Activated CD4-positive, alpha-beta T cell treated with anti-CD3 and anti-CD28 coated beads, Interleukin-2, amount 10 ng/mL, durations not matched to agents 7 days and 5 days (primary cell): ENCODE measurements around the gene SLC8A1. TPM values are rescaled to one million over a fixed set of nuclear protein-coding genes. Genes with fewer than 3 reads are reported as not detected.

Source experiments
- CTCF ChIA-PET: fragments of 350-600 bp; sonication (Branson Sonifier 250); formaldehyde crosslinking; loops from one replicate; lab custom pipeline; 2021; ENCODE audit warnings: antibody characterized with exemption; lab: Charles Lee
- POLR2A ChIA-PET: fragments of 350-600 bp; sonication (Branson Sonifier 250); formaldehyde crosslinking; loops from one replicate; lab custom pipeline; 2021; ENCODE audit warnings: antibody characterized with exemption; lab: Charles Lee
- DNase-seq: peaks from one replicate; pipeline ENCODE4 v3.0.0-alpha.2; 2020
- H3K27ac Mint-ChIP-seq: one replicate; pipeline ENCODE4 v1.8.0; 2021; ENCODE audit warnings: mild to moderate bottlenecking, moderate library complexity, mixed read lengths
- H3K27me3 Mint-ChIP-seq: one replicate; pipeline ENCODE4 v1.8.0; 2021; ENCODE audit warnings: mixed read lengths
- H3K36me3 Mint-ChIP-seq: one replicate; pipeline ENCODE4 v1.8.0; 2021; ENCODE audit warnings: low read depth, mixed read lengths
- H3K4me1 Mint-ChIP-seq: one replicate; pipeline ENCODE4 v1.8.0; 2021; ENCODE audit warnings: mixed read lengths
- H3K4me3 Mint-ChIP-seq: one replicate; pipeline ENCODE4 v1.8.0; 2021; ENCODE audit warnings: mild to moderate bottlenecking, moderate library complexity, mixed read lengths
- H3K9me3 Mint-ChIP-seq: one replicate; pipeline ENCODE4 v1.8.0; 2021; ENCODE audit warnings: mixed read lengths
- total RNA-seq, 2 experiments: library from RNA; stranded (reverse); gene quantifications; one replicate each; pipeline ENCODE4 v1.2.3, GENCODE V29; 2021

SLC8A1 gene
- total RNA-seq, 2 experiments from 2014 or later = 0.50 to 0.56 TPM

DNA sequence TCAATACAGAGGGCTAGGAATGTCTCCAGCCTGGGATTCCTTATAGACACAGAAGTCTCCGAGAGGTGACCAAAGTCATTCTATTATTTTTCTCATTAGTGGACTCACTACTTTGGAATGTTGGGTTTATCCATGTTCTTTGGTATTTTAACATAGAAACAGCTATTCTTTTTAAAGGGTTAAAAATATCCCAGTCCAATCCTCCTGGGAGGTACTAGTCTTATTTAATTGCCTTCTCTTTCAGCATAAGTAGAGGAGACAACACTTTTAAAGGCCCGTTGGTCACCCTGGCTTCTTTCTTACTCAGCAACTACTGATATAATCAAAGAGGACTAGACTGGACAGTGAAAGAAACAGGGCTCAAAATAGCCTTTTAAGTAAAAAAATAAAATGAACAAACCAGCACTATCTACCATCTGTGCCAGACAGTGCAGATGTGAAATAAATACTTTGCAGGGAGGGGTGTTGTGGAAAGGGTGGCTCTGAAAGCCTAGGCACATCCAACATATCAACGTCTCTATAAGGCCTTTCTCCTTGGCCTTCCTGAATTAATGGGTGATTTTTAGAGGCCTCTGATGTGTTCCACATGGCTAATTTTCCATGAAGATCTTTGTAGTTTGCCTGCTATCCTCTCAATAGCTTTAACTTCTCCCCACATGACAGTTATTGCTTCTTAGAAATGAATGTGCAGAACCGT is 338.5 kb downstream of the SLC8A1 start:
- POLR2A ChIA-PET = no interaction called here

DNA sequence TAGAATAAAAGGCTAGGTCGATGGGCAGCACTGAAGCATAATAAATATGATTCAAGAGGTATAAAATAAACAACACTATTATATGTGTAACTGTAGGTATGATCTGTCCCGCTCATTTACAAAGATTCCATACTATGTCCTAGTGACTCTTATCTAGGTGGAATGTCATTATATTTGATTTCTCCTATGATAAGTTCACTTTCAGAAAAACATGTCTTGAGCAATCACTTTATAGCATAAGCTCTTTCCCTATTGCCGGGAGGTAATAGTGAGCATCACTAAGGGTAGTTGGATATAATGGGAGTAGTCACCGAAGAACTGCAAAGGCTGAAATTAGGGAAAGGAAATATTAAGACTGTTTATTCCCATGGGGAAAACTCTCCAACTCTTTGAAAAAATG is 342.5 kb downstream of the SLC8A1 start:
- Mint-ChIP-seq H3K4me3 (no peak overlapping the region), H3K9me3 (peaks cover 2% of the 10 kb centered on the region), H3K27ac (no peak overlapping the region), H3K4me1 (no peaks in the 10 kb centered on the region), H3K36me3 (no peaks in the 10 kb centered on the region), H3K27me3 (no peaks in the 10 kb centered on the region)
- ChIA-PET POLR2A (no interaction called here), CTCF (no interaction called here)
- no peak for DNase-seq

More for the DNA sequence above, 338.5 kb downstream of the SLC8A1 start:
- no peak overlapping the region for H3K27ac Mint-ChIP-seq
- DNase-seq = no peak
- no peaks in the 10 kb centered on the region for H3K27me3 Mint-ChIP-seq
- CTCF ChIA-PET = interaction anchor here (1.1 kb wide), 1 partner anchor 148 kb away, joined by 3 read pairs; no protein-coding TSS in a partner anchor
- no peak overlapping the region for H3K4me3 Mint-ChIP-seq
- H3K9me3 Mint-ChIP-seq = peaks cover 4% of the 10 kb centered on the region
- H3K36me3 Mint-ChIP-seq = no peaks in the 10 kb centered on the region
- H3K4me1 Mint-ChIP-seq = no peaks in the 10 kb centered on the region

DNA sequence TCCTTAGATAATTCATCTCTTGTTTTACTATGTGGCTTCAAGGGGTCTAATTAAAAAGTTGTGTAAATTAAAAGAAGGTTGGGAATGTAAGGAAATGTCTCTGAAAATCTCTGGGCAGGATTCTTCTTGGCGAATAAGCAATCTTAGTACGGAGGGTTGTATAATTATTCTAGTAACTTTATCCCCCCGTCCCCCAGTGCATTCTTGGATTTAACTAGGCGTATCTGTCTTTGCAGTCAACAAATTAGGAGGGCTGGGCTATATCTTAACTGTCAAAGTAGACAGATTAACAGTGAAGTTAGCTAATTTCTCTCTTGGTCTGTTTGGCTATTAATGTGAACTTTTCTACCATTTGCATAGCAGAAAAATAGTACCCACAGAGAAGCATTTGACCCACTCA is 343.0 kb downstream of the SLC8A1 start:
- Mint-ChIP-seq H3K4me3 (no peak overlapping the region), H3K9me3 (peaks cover 2% of the 10 kb centered on the region), H3K36me3 (no peaks in the 10 kb centered on the region), H3K27ac (no peak overlapping the region), H3K4me1 (no peaks in the 10 kb centered on the region), H3K27me3 (no peaks in the 10 kb centered on the region)
- POLR2A ChIA-PET = no interaction called here
- DNase-seq = no peak
- CTCF ChIA-PET = no interaction called here

DNA sequence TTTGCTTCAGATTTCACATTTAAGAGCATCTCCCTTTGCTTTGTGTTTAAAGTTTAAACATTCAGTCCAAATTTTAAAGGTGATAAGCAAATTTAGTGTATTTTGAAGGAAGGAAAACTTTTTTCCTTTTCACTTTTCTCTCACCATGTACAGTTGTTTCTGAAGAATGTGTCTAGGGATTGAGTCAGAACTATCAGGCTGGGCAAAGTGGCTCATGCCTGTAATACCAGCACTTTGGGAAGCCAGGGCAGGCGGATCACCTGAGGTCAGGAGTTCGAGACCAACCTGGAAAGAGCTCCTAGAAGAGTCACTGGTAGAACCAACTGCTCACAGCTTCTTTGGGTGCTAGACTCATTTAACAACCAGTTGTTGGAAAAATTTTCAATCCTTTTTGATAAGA is 345.8 kb downstream of the SLC8A1 start:
- no peak for DNase-seq
- no peaks in the 10 kb centered on the region for H3K4me1 Mint-ChIP-seq
- ChIA-PET CTCF (no interaction called here), POLR2A (no interaction called here)
- no peaks in the 10 kb centered on the region for H3K36me3 Mint-ChIP-seq
- H3K27me3 Mint-ChIP-seq = no peaks in the 10 kb centered on the region
- H3K27ac Mint-ChIP-seq = no peak overlapping the region
- H3K9me3 Mint-ChIP-seq = peaks cover 2% of the 10 kb centered on the region
- no peak overlapping the region for H3K4me3 Mint-ChIP-seq

DNA sequence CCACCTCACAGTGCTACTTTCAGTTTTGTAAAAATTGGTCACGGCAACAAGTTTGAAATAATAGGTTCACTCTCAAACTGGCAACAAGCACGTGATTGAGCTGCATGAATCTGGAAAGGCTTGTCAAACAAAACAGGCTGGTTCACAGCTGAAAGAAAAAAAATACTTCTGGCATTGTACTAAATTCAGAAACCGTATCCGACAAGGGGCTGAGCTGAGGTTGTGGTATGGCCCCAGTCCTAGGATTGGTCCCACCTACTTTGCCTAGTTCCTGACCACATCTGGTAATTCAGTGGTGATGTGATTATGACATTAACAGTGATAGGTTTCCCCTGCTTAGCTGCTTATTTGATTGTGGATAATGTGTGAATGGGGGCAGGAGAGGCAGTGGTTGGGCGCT is 346.3 kb downstream of the SLC8A1 start:
- no peak overlapping the region for H3K4me3 Mint-ChIP-seq
- no peak overlapping the region for H3K27ac Mint-ChIP-seq
- H3K9me3 Mint-ChIP-seq = peaks cover 2% of the 10 kb centered on the region
- ChIA-PET POLR2A (no interaction called here), CTCF (no interaction called here)
- H3K4me1 Mint-ChIP-seq = no peaks in the 10 kb centered on the region
- no peak for DNase-seq
- H3K27me3 Mint-ChIP-seq = no peaks in the 10 kb centered on the region
- no peaks in the 10 kb centered on the region for H3K36me3 Mint-ChIP-seq

DNA sequence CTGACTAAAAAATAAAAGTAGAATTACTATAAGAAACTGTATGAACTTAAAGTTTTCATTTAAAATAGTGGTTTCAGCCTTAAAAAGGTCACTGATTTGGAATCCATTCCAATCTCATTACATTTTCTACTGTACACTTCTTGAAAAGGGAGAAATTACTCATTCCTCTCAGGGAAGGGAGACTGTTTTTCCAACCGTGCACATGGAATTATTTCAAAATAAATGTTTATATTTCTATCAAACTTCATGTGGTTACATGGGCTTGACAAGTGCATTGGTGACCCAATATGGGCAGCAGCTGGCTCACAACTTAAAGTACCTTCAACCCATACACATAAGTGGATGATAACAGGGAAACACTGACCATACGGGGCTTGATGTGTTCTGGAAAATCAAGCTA is 348.3 kb downstream of the SLC8A1 start:
- Mint-ChIP-seq H3K4me3 (no peak overlapping the region), H3K27ac (no peak overlapping the region), H3K4me1 (no peaks in the 10 kb centered on the region), H3K27me3 (no peaks in the 10 kb centered on the region), H3K9me3 (peaks cover 1% of the 10 kb centered on the region), H3K36me3 (no peaks in the 10 kb centered on the region)
- ChIA-PET CTCF (no interaction called here), POLR2A (no interaction called here)
- no peak for DNase-seq

DNA sequence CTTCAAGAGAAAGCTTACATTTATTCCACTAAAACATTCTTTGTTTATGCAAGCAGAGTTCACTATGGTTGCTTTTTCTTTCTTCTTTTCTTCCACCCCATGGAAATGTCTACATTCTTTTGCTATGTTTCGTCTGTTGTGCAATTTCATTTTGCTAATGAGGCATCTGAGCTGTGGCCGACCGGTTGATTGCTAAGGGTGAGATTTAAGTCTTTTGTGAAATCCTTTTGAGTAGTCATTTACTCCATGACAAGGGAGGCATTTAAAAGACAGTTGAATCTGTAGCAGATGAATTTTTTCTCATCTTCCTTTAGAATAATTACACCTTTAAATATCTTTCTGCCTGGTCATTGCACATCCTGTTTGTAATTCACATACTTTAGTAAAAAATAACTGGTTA is 348.7 kb downstream of the SLC8A1 start:
- no peaks in the 10 kb centered on the region for H3K9me3 Mint-ChIP-seq

DNA sequence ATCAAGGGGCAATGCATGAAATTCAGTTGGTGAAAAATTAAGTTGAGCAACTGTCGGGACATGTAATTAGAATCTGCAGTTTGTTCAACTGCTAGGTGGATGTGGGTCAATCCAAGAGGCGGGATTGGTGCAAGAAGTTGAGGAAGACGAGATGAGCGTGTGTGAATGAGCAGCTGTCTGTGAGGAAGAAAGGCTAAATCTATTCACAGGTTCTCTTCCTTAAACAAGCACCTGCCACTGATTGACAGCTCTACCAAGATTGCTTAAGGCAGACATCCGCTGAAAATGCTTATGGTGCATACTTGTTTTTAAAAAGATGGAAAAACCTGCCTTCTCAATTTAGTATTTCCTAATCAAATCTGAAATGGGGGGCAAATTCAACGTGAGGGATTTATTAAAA is 349.4 kb downstream of the SLC8A1 start:
- ChIA-PET POLR2A (no interaction called here), CTCF (no interaction called here)
- no peaks in the 10 kb centered on the region for H3K4me1 Mint-ChIP-seq
- H3K36me3 Mint-ChIP-seq = no peaks in the 10 kb centered on the region
- no peaks in the 10 kb centered on the region for H3K9me3 Mint-ChIP-seq
- H3K27ac Mint-ChIP-seq = no peak overlapping the region
- no peaks in the 10 kb centered on the region for H3K27me3 Mint-ChIP-seq
- no peak for DNase-seq
- H3K4me3 Mint-ChIP-seq = no peak overlapping the region

More for the DNA sequence above, 348.7 kb downstream of the SLC8A1 start:
- Mint-ChIP-seq H3K27me3 (no peaks in the 10 kb centered on the region), H3K4me1 (no peaks in the 10 kb centered on the region), H3K4me3 (no peak overlapping the region), H3K27ac (no peak overlapping the region), H3K36me3 (no peaks in the 10 kb centered on the region)
- DNase-seq = no peak
- ChIA-PET CTCF (no interaction called here), POLR2A (no interaction called here)

DNA sequence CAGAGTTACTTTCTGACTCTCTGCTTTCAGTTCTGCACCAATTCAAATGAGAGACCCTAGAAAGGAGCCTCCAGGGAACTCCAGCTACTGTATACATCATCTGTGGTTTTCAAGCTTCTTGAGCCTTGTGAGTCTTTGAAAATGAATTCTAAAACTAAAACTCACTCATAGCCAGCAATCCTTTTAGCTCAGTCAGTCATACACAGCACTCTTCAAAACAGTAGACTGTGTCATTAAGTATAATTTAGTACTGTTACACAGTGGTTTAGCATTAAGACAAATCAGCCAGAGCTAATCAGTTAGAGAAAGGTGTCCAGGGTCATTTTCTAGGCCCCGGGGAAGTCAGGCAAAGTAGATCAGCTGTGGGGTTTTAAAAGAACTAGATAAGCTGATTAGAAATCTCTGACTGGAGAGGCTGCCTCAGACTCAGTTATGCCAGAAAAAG is 350.7 kb downstream of the SLC8A1 start:
- DNase-seq = no peak
- H3K27me3 Mint-ChIP-seq = no peaks in the 10 kb centered on the region
- H3K4me3 Mint-ChIP-seq = no peak overlapping the region
- ChIA-PET CTCF (no interaction called here), POLR2A (no interaction called here)
- no peaks in the 10 kb centered on the region for H3K4me1 Mint-ChIP-seq
- no peaks in the 10 kb centered on the region for H3K36me3 Mint-ChIP-seq
- no peak overlapping the region for H3K27ac Mint-ChIP-seq
- no peaks in the 10 kb centered on the region for H3K9me3 Mint-ChIP-seq

DNA sequence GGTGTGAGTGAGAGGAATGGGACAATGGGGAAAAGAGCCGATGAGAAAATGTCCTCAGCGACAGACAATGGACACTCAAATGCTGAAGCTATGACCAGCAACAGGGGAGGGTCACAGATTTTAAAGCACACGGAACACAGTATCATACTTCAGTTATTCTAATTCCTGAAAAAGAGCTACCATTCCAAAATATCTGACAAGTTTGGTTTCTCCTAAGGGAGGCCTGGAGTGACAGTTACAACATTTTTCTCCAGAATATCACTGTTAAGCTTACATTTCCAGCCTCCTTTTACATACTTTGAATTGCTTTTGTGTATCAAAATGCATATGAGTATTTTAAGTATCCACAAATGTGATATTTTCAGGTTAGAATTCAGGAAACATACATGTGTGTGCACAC is 351.2 kb downstream of the SLC8A1 start:
- Mint-ChIP-seq H3K9me3 (no peaks in the 10 kb centered on the region), H3K27me3 (no peaks in the 10 kb centered on the region), H3K27ac (no peak overlapping the region), H3K4me1 (no peaks in the 10 kb centered on the region), H3K36me3 (no peaks in the 10 kb centered on the region), H3K4me3 (no peak overlapping the region)
- ChIA-PET CTCF (no interaction called here), POLR2A (no interaction called here)
- DNase-seq = no peak

DNA sequence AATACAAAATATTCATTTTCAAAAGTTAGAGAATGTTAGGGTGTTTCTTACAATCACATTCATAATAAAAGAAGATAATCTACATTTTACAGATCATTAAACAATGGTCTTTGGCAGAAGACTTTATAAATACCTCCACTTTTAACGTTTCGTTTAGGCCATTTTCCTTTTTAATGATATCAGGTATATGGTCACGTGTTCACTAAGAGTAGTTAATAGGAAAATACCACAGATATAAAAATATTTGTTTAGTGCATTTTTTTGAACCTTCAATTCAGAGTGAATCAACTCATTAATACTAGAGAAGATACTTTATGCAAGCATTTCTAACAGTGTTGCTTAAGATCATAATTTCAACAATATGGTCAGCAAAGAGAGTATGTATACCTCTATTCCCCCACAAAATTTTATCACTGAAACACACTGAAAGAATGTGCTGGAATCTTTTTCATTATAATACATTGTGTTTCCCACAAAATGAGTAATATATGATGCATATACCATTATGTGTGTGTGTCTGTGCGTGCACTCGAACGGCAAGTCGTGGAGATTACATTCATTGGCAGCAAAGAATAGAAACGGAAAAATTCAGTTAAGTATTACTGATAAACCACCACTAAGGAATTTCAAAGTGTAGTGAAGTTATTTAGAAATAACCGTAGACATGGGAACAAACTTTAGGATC is 353.0 kb downstream of the SLC8A1 start:
- DNase-seq = no peak
- POLR2A ChIA-PET = no interaction called here
- Mint-ChIP-seq H3K36me3 (no peaks in the 10 kb centered on the region), H3K9me3 (no peaks in the 10 kb centered on the region), H3K27ac (no peak overlapping the region), H3K4me3 (no peak overlapping the region), H3K27me3 (no peaks in the 10 kb centered on the region), H3K4me1 (no peaks in the 10 kb centered on the region)
- CTCF ChIA-PET = no interaction called here

DNA sequence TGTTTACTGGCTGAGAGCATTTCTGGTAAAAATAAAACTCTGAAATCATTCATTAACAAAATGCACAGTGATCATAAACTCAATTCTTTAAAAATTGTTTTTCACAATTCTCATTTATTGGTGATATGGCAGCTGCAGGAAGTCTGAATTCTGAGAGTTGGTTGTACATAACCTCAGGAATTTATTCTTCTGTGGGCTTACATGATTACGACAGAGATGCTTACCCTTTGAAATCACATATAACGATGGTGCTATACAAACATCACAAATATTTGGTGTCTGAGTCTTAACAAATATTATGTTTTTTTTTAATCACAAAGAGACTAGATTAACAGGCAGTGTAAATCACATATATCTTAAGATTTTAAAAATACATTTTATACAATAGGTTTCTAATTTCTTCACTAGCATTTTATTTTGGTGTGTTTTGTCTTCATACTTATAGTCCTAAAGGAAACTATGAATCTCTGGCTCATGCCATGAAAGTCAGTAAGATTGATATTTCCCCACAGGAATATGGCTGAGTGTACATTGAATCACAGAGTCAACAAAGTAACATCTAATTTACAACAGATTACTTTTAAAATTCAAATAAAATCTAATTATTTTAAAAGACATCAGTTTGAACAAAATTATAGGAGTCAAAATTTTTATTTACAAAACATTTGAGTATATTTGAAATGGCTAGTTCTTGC is 354.1 kb downstream of the SLC8A1 start:
- H3K4me1 Mint-ChIP-seq = no peaks in the 10 kb centered on the region
- H3K27me3 Mint-ChIP-seq = no peaks in the 10 kb centered on the region
- DNase-seq = no peak
- CTCF ChIA-PET = no interaction called here
- POLR2A ChIA-PET = no interaction called here
- H3K27ac Mint-ChIP-seq = no peak overlapping the region
- no peaks in the 10 kb centered on the region for H3K36me3 Mint-ChIP-seq
- H3K4me3 Mint-ChIP-seq = no peak overlapping the region
- H3K9me3 Mint-ChIP-seq = no peaks in the 10 kb centered on the region

DNA sequence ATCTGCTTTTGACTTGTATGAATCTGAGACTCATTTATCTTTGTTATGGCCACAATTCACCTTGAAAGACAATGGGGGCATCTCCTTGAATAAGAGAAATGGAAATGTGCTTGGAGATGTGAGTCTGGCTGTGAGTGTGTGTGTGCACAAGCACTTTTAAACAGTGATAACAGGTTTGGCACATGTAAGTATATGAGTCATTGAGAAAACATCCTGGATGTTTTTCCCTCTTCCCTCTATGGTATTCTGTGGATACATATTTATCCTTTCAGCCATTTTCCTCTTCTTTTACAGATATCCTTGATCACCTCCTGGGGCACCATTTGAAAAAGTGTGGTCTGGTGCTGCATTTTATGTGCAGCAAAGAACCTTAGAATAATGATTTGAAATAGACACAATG is 355.5 kb downstream of the SLC8A1 start:
- H3K4me3 Mint-ChIP-seq = no peak overlapping the region
- CTCF ChIA-PET = interaction anchor here (1.0 kb wide), 1 partner anchor 11 kb away, joined by 3 read pairs; no protein-coding TSS in a partner anchor
- H3K27ac Mint-ChIP-seq = no peak overlapping the region

More for the DNA sequence above, 355.5 kb downstream of the SLC8A1 start:
- Mint-ChIP-seq H3K4me1 (no peaks in the 10 kb centered on the region), H3K27me3 (no peaks in the 10 kb centered on the region), H3K9me3 (no peaks in the 10 kb centered on the region), H3K36me3 (no peaks in the 10 kb centered on the region)
- POLR2A ChIA-PET = no interaction called here
- no peak for DNase-seq
